Mesenchymal stem cell (in vitro differentiated cells and primary cell): Measurements from ENCODE around the gene SARS1.

ENCODE experiments used
- DNase-seq: peaks from one replicate; pipeline ENCODE4 v3.0.0-alpha.2; 2013
- H2AFZ ChIP-seq: one replicate; pipeline ENCODE4 v1.6.1; 2013; ENCODE audit warnings: low read depth, mild to moderate bottlenecking, control low read depth, inconsistent platforms, low read length, moderate library complexity
- H2AK5ac ChIP-seq: 2 replicates; pipeline ENCODE4 v1.6.1; 2013; ENCODE audit warnings: low read length, moderate library complexity, mild to moderate bottlenecking, inconsistent platforms; ENCODE audit not compliant: severe bottlenecking
- H2BK120ac ChIP-seq: one replicate; pipeline ENCODE4 v1.6.1; 2013; ENCODE audit warnings: low read depth, mild to moderate bottlenecking, inconsistent platforms, low read length, moderate library complexity
- H2BK12ac ChIP-seq, 2 experiments: one replicate each; pipeline ENCODE4 v1.6.1; 2013; ENCODE audit warnings: inconsistent platforms in 2 of 2, low read length in 2 of 2, mild to moderate bottlenecking in 2 of 2, moderate library complexity in 2 of 2, control low read depth in 1 of 2
- H2BK15ac ChIP-seq: one replicate; pipeline ENCODE4 v1.6.1; 2013; ENCODE audit warnings: mild to moderate bottlenecking, low read depth, inconsistent platforms; ENCODE audit not compliant: poor library complexity, severe bottlenecking
- H2BK5ac ChIP-seq: 2 replicates; pipeline ENCODE4 v1.6.1; 2013; ENCODE audit warnings: low read depth, mild to moderate bottlenecking, low read length, control low read depth, inconsistent platforms; ENCODE audit not compliant: poor library complexity, severe bottlenecking
- H3K14ac ChIP-seq, 2 experiments: one replicate each; pipeline ENCODE4 v1.6.1; 2013; ENCODE audit warnings: inconsistent platforms in 2 of 2, low read length in 2 of 2, control low read depth in 1 of 2, mild to moderate bottlenecking in 1 of 2, moderate library complexity in 1 of 2
- H3K18ac ChIP-seq, 2 experiments: one replicate each; pipeline ENCODE4 v1.6.1; 2013; ENCODE audit warnings: inconsistent platforms in 2 of 2, low read length in 2 of 2, control low read depth in 1 of 2, low read depth in 1 of 2, mild to moderate bottlenecking in 1 of 2
- H3K23ac ChIP-seq, 2 experiments: one replicate each; pipeline ENCODE4 v1.6.1; 2013; ENCODE audit warnings: inconsistent platforms in 2 of 2, low read length in 2 of 2, mild to moderate bottlenecking in 2 of 2, moderate library complexity in 2 of 2, control low read depth in 1 of 2
- H3K27ac ChIP-seq: 2 replicates; pipeline ENCODE4 v1.5.1; 2013; ENCODE audit warnings: mild to moderate bottlenecking, moderate library complexity, low read length, control low read depth, inconsistent platforms; ENCODE audit not compliant: poor library complexity, severe bottlenecking
- H3K27me3 ChIP-seq, 2 experiments: 2 replicates each; pipeline versions ENCODE4 v1.6.1 to v1.7.0; 2013; ENCODE audit warnings: low read length in 2 of 2, mild to moderate bottlenecking in 2 of 2, moderate library complexity in 2 of 2, control low read depth in 1 of 2, inconsistent platforms in 1 of 2; ENCODE audit not compliant: control insufficient read depth in 1 of 2, insufficient read depth in 1 of 2
- H3K36me3 ChIP-seq, 2 experiments: 2 replicates each; pipeline versions ENCODE4 v1.6.1 to v1.7.0; 2013; ENCODE audit warnings: low read length in 2 of 2, control low read depth in 1 of 2, inconsistent platforms in 1 of 2, low read depth in 1 of 2, mild to moderate bottlenecking in 1 of 2; ENCODE audit not compliant: insufficient read depth in 2 of 2, control insufficient read depth in 1 of 2
- H3K4ac ChIP-seq, 2 experiments: one replicate each; pipeline ENCODE4 v1.6.1; 2013; ENCODE audit warnings: inconsistent platforms in 2 of 2, low read length in 2 of 2, mild to moderate bottlenecking in 2 of 2, moderate library complexity in 2 of 2, control low read depth in 1 of 2, low read depth in 1 of 2
- H3K4me1 ChIP-seq: 2 replicates; pipeline ENCODE4 v1.6.1; 2013; ENCODE audit warnings: low read depth, low read length, control low read depth; ENCODE audit not compliant: control insufficient read depth, insufficient read depth
- H3K4me2 ChIP-seq: 2 replicates; pipeline ENCODE4 v1.6.1; 2013; ENCODE audit warnings: low read length, mild to moderate bottlenecking, inconsistent platforms; ENCODE audit not compliant: poor library complexity, severe bottlenecking
- H3K4me3 ChIP-seq, 2 experiments: 2 replicates each; pipeline versions ENCODE4 v1.5.1 to v1.7.0; 2013; ENCODE audit warnings: low read length in 2 of 2, mild to moderate bottlenecking in 2 of 2, control low read depth in 1 of 2, low read depth in 1 of 2; ENCODE audit not compliant: insufficient read depth in 1 of 2
- H3K79me1 ChIP-seq: replicated peaks from 2 replicates; pipeline ENCODE4 v1.6.1; 2013; ENCODE audit warnings: mild to moderate bottlenecking, control low read depth, low read length, inconsistent platforms; ENCODE audit not compliant: poor library complexity, severe bottlenecking
- H3K9ac ChIP-seq: 2 replicates; pipeline ENCODE4 v1.7.0; 2013; ENCODE audit warnings: mild to moderate bottlenecking, low read length, moderate library complexity
- H3K9me3 ChIP-seq: 2 replicates; pipeline ENCODE4 v1.7.0; 2013; ENCODE audit warnings: mild to moderate bottlenecking, low read length; ENCODE audit not compliant: control insufficient read depth
- H4K8ac ChIP-seq: one replicate; pipeline ENCODE4 v1.6.1; 2013; ENCODE audit warnings: inconsistent platforms, mild to moderate bottlenecking, low read length, moderate library complexity
- H4K91ac ChIP-seq: one replicate; pipeline ENCODE4 v1.6.1; 2013; ENCODE audit warnings: mild to moderate bottlenecking, low read length, inconsistent platforms
- WGBS: methylation state at CpG from one replicate; pipeline ENCODE4 v1.1.7; 2013; ENCODE audit warnings: mixed read lengths; 5-methylcytosine and 5-hydroxymethylcytosine counted together

The SARS1 gene

DNA sequence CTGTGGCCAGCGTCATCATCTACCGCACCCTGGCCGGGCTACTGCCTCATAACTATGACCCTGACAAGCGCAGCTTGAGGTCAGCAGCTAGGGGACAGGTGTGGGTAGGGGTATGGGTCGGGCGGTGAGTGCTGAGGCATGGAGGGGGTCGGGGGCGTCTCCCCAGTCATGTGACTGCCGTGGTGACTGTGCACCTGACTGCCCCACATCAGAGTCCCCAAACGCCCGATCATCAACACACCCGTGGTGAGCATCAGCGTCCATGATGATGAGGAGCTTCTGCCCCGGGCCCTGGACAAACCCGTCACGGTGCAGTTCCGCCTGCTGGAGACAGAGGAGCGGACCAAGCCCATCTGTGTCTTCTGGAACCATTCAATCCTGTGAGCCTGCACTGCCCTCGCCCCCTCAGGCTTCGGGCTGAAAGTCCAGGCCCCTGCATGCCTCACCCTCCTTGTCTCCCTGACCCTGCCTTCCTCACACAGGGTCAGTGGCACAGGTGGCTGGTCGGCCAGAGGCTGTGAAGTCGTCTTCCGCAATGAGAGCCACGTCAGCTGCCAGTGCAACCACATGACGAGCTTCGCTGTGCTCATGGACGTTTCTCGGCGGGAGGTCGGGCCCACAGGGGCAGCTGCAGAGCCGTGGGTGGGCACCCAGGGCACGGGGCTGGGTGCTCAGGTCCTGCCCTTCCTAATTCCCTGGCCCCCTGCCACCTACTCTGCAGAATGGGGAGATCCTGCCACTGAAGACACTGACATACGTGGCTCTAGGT lies 55.7 kb downstream of the SARS1 start:
- Histone ChIP-seq H2AK5ac (no peak overlapping the region), H3K4ac (no peak overlapping the region), H3K14ac (no peak overlapping the region), H3K27me3 (no peaks in the 10 kb centered on the region), H3K36me3 (peaks cover 0 to 73% of the 10 kb centered on the region in 2 experiments), H2BK5ac (no peak overlapping the region), H3K18ac (no peak overlapping the region), H3K27ac (no peak overlapping the region), H3K9ac (no peak overlapping the region), H3K23ac (no peak overlapping the region), H3K4me1 (peaks cover 16% of the 10 kb centered on the region), H3K9me3 (no peaks in the 10 kb centered on the region), H3K4me3 (no peak overlapping the region), H2BK120ac (no peak overlapping the region), H4K8ac (no peak overlapping the region), H2AFZ (no peak overlapping the region), H2BK15ac (no peak overlapping the region), H3K4me2 (no peak overlapping the region), H4K91ac (no peak overlapping the region), H2BK12ac (no peak overlapping the region), H3K79me1 (no peaks in the 10 kb centered on the region)
- WGBS, result 93% methylated on average over 33 of the region's 33 CpGs
- DNase-seq, result no peak

- Histone ChIP-seq H2AK5ac (no peak overlapping the region), H3K9me3 (no peaks in the 10 kb centered on the region), H2BK12ac (no peak overlapping the region), H3K4me1 (peaks cover 22% of the 10 kb centered on the region), H3K79me1 (no peaks in the 10 kb centered on the region), H3K4me3 (no peak overlapping the region), H2BK5ac (no peak overlapping the region), H3K27ac (no peak overlapping the region), H2BK120ac (no peak overlapping the region), H4K91ac (no peak overlapping the region), H2BK15ac (peak overlapping the region; percentile 49), H3K9ac (no peak overlapping the region), H3K23ac (no peak overlapping the region), H3K4ac (no peak overlapping the region), H3K14ac (no peak overlapping the region), H3K18ac (no peak overlapping the region), H3K4me2 (no peak overlapping the region), H3K27me3 (no peaks in the 10 kb centered on the region), H3K36me3 (peaks cover 0 to 66% of the 10 kb centered on the region in 2 experiments), H2AFZ (no peak overlapping the region), H4K8ac (no peak overlapping the region)
- WGBS, result 86% methylated on average over 17 of the region's 17 CpGs
- DNase-seq, result no peak
Measured at GRCh38 chr1:109269981-109270622, 56.4 kb downstream of the SARS1 start.

DNA sequence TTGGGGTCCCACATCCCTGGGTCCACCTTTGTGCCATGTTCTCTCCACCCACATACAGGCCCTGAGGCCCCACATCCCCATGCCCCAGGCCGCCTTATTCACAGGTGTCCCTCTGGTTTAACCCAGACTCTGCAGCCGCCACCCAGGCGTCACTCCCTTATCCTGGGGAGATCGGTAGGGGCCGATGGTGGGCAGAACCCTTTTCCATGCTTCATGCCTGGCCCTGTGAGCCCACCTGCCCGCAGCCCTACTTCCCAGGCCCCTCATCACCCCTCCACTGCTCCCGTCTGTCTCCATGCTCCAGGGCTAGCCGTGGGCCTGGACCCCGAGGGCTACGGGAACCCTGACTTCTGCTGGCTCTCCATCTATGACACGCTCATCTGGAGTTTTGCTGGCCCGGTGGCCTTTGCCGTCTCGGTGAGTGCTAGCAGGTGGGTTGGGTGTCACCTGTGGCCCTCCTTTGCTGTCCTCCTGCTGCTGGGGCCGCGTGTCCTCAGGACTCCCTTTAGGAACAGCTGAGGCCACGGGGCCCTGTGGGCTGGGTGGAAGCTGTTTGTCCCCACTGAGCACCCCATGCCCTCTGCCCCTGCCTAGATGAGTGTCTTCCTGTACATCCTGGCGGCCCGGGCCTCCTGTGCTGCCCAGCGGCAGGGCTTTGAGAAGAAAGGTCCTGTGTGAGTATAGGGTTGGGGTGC lies 57.1 kb downstream of the SARS1 start:
- H4K8ac ChIP-seq, result no peak overlapping the region
- no peaks in the 10 kb centered on the region for H3K27me3 ChIP-seq
- peak overlapping the region in 1 of 2 experiments; percentile 23 for H3K14ac ChIP-seq
- no peaks in the 10 kb centered on the region for H3K9me3 ChIP-seq
- H3K27ac ChIP-seq, result no peak overlapping the region
- peak overlapping the region; percentile 65 for H4K91ac ChIP-seq
- H2AFZ ChIP-seq, result no peak overlapping the region
- H3K9ac ChIP-seq, result no peak overlapping the region
- H3K18ac ChIP-seq, result no peak overlapping the region
- 93% methylated on average over 20 of the region's 20 CpGs for WGBS
- H3K79me1 ChIP-seq, result no peaks in the 10 kb centered on the region
- H2BK120ac ChIP-seq, result no peak overlapping the region
- no peak overlapping the region for H2BK12ac ChIP-seq
- H2AK5ac ChIP-seq, result no peak overlapping the region
- no peak overlapping the region for H2BK5ac ChIP-seq
- no peak for DNase-seq
- no peak overlapping the region for H2BK15ac ChIP-seq
- H3K4me3 ChIP-seq, result no peak overlapping the region
- H3K36me3 ChIP-seq, result peaks cover 0 to 61% of the 10 kb centered on the region in 2 experiments
- no peak overlapping the region for H3K4me2 ChIP-seq
- no peak overlapping the region for H3K23ac ChIP-seq
- H3K4me1 ChIP-seq, result peaks cover 27% of the 10 kb centered on the region
- H3K4ac ChIP-seq, result no peak overlapping the region

DNA sequence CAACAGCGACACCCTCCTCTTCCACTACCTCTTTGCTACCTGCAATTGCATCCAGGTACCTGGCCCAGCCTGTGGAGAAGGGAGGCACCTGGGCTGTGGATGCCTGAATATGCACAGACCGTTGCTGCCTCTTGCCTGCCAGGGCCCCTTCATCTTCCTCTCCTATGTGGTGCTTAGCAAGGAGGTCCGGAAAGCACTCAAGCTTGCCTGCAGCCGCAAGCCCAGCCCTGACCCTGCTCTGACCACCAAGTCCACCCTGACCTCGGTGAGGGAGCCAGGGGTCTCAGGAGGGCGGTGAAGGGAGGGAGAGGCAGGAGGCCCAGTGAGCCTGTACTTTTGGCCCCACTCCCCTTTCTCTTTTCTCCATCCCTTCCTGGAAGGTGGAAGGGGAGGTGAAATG lies 57.7 kb downstream of the SARS1 start:
- Histone ChIP-seq H3K9ac (no peak overlapping the region), H3K27ac (no peak overlapping the region), H3K4me1 (peaks cover 29% of the 10 kb centered on the region), H4K91ac (no peak overlapping the region), H3K23ac (no peak overlapping the region), H3K4me3 (no peak overlapping the region), H3K18ac (no peak overlapping the region), H3K14ac (no peak overlapping the region), H3K36me3 (peaks cover 0 to 57% of the 10 kb centered on the region in 2 experiments), H3K79me1 (no peaks in the 10 kb centered on the region), H2BK15ac (no peak overlapping the region), H4K8ac (no peak overlapping the region), H3K27me3 (no peaks in the 10 kb centered on the region), H3K9me3 (no peaks in the 10 kb centered on the region), H2BK12ac (no peak overlapping the region), H2AK5ac (no peak overlapping the region), H2BK120ac (no peak overlapping the region), H2AFZ (no peak overlapping the region), H3K4me2 (no peak overlapping the region), H2BK5ac (no peak overlapping the region), H3K4ac (no peak overlapping the region)
- WGBS, result 93% methylated on average over 6 of the region's 6 CpGs
- no peak for DNase-seq
